Effector CD4-positive, alpha-beta T cell (primary cell): ENCODE measurements around the gene TSPAN15.
"Not testable (repeated sequence)": the region's sequence is repeated elsewhere in the genome, so short reads cannot be mapped to it uniquely, and the experiment has no call there.

Source experiments
- DNase-seq: peaks from one replicate; pipeline ENCODE4 v3.0.0-alpha.2; 2020

The TSPAN15 gene

DNA sequence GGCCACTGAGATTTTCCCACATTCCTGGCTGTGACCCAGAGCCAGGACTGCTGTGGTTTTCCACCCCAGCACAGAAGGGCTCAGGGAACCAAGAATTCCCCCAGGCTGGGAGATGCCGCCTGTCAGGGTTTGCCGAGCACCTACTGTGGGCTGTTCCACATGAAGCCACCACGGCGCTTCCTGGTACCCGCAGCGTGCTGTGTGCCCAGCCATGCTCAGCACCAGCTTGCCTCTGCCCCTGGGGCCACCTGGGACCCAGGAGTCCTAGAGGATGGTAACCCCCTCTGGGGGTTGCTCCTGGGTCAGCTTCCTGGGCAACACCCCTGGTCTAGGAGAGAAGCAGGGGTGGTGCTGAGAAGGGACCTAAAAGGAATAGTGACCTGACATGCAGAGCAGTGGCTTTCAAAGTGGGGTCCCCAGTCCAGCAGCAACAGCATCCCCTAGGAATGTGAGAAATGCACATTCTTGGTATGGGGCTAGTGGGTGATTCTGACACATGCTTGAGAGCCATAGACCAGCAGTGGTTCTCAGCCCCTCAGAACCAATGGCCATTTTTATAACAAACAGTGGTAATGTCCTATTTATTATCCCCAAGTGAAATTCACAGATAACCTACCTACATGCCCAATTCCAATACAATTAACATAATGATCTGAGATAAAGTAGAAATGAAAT, 53.4 kb downstream of the TSPAN15 start:
- no peak for DNase-seq

- DNase-seq = no peak
These were observed 54.5 kb downstream of the TSPAN15 start for GRCh38 chr10:69505636-69506318.

DNA sequence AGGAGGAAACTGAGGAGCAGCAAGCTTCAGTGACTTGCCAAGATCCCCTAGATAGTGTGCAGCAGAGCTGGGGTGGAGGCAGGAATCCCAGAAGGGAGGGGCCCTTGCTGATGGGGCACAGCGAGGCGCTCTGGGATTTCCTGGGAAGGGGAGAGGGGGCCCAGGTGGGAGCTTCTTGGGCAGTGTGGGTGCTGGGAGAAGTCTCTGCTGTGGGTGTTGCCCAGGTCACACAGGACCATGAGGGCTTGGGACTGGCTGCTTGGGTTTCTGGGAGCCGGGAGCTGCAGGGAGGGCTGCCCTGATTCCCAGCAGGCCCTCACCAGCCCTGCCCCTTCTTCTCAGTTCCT, 55.2 kb downstream of the TSPAN15 start:
- no peak for DNase-seq

GRCh38 chr10:69506834-69507713, 55.8 kb downstream of the TSPAN15 start:
- DNase-seq = no peak

GRCh38 chr10:69508738-69509340, 57.6 kb downstream of the TSPAN15 start:
- DNase-seq = no peak

GRCh38 chr10:69512901-69513300, 61.6 kb downstream of the TSPAN15 start:
- DNase-seq = no peak

- no peak for DNase-seq
These were observed 62.4 kb downstream of the TSPAN15 start for GRCh38 chr10:69513617-69514016.

- peak; percentile 73 for DNase-seq
These were observed 64.5 kb downstream of the TSPAN15 start for GRCh38 chr10:69515699-69516259.

DNA sequence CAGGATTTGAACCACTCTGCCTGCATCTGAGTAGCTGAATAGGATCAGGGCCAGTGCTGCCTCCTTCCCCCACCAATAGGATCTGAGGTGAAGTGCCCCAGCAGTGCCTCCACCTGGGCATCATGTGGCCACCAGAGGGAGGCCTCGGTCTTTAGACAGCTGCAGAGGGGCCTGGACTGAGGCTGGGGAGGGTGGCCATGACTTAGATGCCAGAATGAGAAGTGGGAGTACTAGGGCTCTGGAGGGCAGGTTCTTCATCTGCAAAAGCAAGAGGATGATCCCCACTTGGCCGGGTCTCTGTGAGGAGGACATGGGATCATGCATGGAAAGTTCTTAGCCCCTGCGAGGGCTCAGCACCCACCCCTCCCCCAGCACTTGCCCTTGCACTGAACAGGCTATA, 65.1 kb downstream of the TSPAN15 start:
- no peak for DNase-seq

- no peak for DNase-seq
These were observed 65.5 kb downstream of the TSPAN15 start for GRCh38 chr10:69516796-69517195.

- DNase-seq = no peak
These were observed 66.1 kb downstream of the TSPAN15 start for GRCh38 chr10:69517271-69517848.

- DNase-seq = no peak
These were observed 76.7 kb downstream of the TSPAN15 start for GRCh38 chr10:69527961-69528360.

- DNase-seq = no peak
These were observed 82.4 kb downstream of the TSPAN15 start for GRCh38 chr10:69533658-69534057.

- DNase-seq = not testable (repeated sequence)
These were observed 85.3 kb downstream of the TSPAN15 start for GRCh38 chr10:69536521-69536920.

DNA sequence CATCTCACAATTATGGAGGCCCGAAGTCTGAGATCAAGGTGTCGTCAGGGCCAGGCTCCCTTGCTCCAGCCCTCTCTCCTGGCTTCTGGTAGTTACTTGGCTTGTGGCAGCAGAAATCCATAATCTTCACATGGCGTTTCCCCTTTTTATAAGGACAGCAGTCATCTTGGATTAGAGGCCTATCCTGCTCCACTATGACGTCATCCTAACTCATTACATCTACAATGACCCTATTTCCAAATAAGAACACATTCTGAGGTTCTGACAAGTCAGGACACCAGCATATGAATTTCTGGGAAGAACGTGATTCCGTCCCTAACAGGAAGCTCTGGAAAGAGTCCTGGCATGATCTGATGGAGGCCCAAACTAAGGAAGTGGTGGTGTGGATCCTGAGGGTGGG, 86.2 kb downstream of the TSPAN15 start:
- DNase-seq = no peak

DNA sequence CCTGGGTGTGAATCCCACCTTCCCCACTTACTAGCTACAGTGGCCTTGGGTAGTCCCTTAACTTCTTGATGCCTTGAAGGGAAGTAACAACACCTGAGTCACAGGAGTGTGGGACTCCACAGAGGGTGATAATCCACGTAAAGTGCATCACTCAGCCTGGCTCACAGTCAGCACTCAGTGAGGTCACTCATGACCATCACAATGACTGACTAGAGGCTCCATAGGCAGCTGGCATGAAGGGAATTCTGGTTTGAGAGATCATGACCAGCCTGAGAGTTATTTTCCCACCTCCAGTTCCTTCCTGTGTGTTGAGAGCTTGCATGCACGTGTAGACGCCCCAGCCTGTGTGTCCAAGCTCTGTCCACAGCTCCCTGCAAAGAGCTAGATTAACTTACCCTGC, 87.2 kb downstream of the TSPAN15 start:
- DNase-seq = no peak

DNA sequence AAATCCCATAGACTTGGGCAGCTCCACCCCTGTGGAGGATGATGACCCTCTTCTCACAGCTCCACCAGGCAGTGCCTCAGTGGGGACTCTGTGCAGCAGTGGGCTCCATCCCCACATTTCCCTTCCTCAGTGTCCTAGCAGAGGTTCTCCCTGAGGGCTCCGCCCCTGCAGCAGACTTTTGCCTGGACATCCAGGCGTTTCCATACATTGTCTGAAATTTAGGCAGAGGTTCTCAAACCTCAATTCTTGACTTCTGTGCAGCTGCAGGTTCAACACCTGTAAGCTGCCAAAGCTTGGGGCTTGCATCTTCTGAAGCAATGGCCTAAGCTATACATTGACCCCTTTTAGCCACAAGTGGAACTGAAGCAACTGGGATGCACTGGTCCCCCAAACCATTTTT, 90.2 kb downstream of the TSPAN15 start:
- DNase-seq = no peak

- no peak for DNase-seq
These were observed 98.7 kb downstream of the TSPAN15 start for GRCh38 chr10:69549959-69550358.

- DNase-seq = no peak
These were observed 101.0 kb downstream of the TSPAN15 start for GRCh38 chr10:69552268-69552667.

GRCh38 chr10:69553328-69553727, 102.1 kb downstream of the TSPAN15 start:
- no peak for DNase-seq

- no peak for DNase-seq
These were observed 103.3 kb downstream of the TSPAN15 start for GRCh38 chr10:69554611-69555010.
